Measurements from ENCODE around the gene NUDT7.

Gene NUDT7

DNA sequence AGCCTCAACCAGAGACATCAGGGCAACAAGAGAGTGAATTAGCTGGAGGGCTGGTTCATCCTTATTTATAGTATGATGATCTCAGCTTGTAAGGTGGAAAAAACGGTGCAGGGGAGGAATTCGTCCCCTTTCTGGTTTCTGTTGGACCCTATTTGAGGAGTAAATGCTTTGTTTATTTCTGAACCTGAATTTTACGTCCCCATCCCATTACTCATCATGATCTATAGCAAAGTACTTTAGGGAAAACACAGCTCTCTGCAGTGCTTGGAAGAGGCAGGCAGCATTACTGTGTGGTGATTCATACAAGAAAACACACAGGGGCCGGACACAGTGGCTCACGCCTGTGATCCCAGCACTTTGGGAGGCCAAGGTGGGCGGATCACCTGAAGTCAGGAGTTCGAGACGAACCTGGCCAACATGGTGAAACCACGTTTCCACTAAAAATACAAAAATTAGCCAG is 58.1 kb downstream of the NUDT7 start:
- no peak for DNase-seq (ENCODE audit: low spot score)

DNA sequence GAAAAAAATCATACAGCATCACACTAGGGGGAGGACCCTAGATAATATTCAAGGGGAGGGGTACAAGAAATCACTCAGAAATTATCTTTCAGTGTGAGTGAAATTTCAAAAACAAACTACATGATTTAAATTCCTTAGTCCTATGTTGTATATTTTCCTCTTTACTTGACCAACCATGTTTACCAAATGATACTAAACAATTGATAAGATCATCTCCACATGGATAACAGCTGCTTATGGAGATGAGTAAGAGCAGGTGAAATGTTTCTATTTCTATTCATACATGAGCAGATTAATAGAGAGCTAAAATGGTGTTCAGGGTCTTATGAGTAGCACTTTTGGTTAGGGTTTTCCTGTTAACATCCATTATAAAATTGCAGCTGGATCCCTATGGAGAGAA is 58.8 kb downstream of the NUDT7 start:
- no peak for DNase-seq (ENCODE audit: low spot score)

DNA sequence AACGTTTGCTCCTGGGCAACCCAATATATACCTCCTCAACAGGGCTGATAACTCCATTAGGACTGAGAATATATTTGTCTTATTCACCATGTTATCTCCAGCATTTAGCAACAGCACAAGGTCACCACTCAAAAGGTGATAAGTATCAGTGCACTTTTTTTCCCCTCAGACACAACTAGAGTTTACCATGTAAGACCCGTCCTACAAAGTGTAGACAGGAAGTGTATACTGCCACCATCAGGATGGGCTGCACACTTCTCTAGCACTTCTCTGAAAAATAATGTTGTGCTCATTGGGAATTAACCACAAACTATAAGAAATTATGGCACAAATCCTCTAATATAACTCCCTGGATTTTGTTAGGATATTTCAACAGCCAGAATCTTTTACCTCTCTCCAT is 60.4 kb downstream of the NUDT7 start:
- no peak for DNase-seq (ENCODE audit: low spot score)

DNA sequence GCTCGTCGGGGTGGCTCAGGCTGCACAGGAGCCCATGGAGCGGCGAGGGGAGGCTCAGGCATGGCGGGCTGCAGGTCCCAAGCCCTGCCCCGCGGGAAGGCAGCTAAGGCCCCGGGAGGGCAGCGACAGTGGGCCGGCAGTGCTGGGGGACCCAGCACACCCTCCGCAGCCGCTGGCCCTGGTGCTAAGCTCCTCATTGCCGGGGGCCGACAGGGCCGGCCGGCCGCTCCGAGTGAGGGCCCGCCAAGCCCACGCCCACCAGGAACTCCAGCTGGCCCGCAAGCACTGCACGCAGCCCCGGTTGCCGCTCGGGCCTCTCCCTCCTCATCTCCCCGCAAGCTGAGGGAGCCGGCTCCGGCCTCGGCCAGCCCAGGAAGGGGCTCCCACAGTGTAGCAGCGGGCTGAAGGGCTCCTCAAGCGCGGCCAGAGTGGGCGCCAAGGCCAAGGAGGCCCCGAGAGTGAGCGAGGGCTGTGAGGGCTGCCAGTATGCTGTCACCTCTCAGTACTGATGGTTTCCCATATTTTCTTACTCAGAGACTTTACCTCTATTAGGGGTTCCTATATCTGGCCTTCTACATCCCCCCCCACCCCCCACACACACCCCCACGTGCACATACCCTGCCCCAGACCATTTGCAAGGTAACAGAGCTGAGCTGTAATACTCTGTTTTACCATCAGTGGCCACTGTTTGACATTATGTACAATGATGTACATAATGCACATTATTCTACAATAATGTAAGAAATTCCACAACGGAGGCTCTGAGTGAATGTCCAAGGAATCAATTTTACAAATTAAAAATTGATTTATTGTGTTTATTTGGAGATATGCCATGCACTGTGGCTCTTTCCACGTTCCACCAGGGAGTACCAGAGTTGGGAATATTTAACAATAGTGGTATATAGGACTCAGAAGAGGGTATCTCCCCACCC is 62.4 kb downstream of the NUDT7 start:
- DNase-seq (ENCODE audit: low spot score), result no peak

GRCh38 chr16:77785373-77785764 is 63.1 kb downstream of the NUDT7 start:
- no peak for DNase-seq (ENCODE audit: low spot score)

DNA sequence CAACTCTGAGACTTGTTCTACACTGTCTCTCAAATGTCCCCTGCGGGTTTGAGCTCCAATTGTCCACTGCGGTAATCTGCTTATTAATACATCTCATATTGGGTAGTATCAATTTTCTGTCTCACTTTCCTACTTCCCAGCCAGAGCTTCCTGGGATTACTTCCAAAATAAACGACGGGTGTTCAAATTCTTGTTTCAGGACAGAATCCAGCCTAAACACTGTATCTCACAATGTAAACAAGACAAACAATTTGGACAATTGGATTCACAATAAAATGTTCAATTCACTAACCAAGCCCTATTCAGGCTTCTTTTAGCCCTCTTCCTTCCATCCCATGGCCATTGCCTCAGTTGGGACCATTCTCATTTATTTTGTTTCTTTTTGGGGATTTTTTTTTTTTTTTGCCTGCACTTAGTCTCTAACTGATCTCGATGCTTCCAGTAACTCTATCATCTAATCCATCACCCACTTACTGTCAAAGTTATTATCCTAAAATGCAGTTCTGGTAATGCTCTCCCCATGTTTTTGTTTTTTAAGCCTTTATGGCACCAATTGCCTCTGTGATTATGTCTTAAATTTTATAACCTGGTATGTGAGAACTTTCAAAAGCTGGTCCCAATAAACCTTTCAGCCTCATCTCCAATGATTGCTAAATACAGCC is 64.0 kb downstream of the NUDT7 start:
- DNase-seq (ENCODE audit: low spot score), result no peak

- DNase-seq (ENCODE audit: low spot score), result no peak
These were observed 65.1 kb downstream of the NUDT7 start for GRCh38 chr16:77787452-77787851.

- peak; percentile 51 for DNase-seq (ENCODE audit: low spot score)
These were observed 66.1 kb downstream of the NUDT7 start, which contains the start of gene VAT1L for GRCh38 chr16:77788181-77789084. Gene VAT1L, plus strand, starts transcription at chr16:77788564. Its CDS starts 119 bp downstream, at chr16:77788683.

GRCh38 chr16:77789085-77790008 is 67.0 kb downstream of the NUDT7 start:
- no peak for DNase-seq (ENCODE audit: low spot score)

DNA sequence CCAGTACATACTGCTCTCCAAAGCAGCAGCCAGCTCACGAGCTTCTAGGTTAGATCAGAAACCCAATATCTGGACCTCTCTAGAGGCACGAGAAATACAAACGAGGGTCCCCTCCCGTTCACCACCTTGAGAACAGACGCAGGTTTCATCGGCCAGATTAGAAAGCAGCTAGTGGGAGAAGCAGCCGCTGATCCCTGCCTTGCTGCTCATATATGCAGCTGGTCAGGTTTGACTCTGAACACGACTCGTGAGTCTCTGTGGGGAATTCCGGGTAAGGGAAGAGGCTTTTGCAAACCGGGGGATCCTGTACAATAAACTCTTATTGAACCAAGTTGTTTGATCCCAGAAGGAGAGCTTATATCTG is 67.7 kb downstream of the NUDT7 start:
- no peak for DNase-seq (ENCODE audit: low spot score)

GRCh38 chr16:77790912-77791311 is 68.6 kb downstream of the NUDT7 start:
- DNase-seq (ENCODE audit: low spot score), result no peak

Data from globus pallidus (tissue), 1 donor.